KOPT-K1 (cell line): ENCODE data around the gene P2RX4.

Source experiments
- H3K27ac ChIP-seq: fragments of 200-600 bp; sonication (generic); 2 replicates; pipeline ENCODE4 v1.5.1; 2016; ENCODE audit warnings: antibody characterized with exemption, mild to moderate bottlenecking, low read depth, low read length; ENCODE audit not compliant: poor library complexity, severe bottlenecking
- H3K36me3 ChIP-seq: fragments of 200-600 bp; sonication (generic); 2 replicates; pipeline ENCODE4 v1.5.1; 2017; ENCODE audit warnings: antibody characterized with exemption, mild to moderate bottlenecking, low read length, moderate library complexity; ENCODE audit not compliant: insufficient read depth
- H3K9me3 ChIP-seq: fragments of 200-600 bp; sonication (generic); 2 replicates; pipeline ENCODE4 v1.5.1; 2017; ENCODE audit warnings: antibody characterized with exemption, low read length, mild to moderate bottlenecking; ENCODE audit not compliant: insufficient read depth, poor library complexity, severe bottlenecking

The P2RX4 gene

GRCh38 chr12:121238604-121239350, 28.8 kb downstream of the P2RX4 start:
- H3K27ac ChIP-seq: peak overlapping the region; percentile 89
- no peaks in the 10 kb centered on the region for H3K9me3 ChIP-seq

GRCh38 chr12:121239351-121240061, 29.6 kb downstream of the P2RX4 start:
- peak overlapping the region; percentile 89 for H3K27ac ChIP-seq
- no peaks in the 10 kb centered on the region for H3K9me3 ChIP-seq

More at GRCh38 chr12:121238604-121239350, 28.8 kb downstream of the P2RX4 start:
- peaks cover 54% of the 10 kb centered on the region for H3K36me3 ChIP-seq

GRCh38 chr12:121240062-121240420, 30.1 kb downstream of the P2RX4 start:
- Histone ChIP-seq H3K36me3 (peaks cover 54% of the 10 kb centered on the region), H3K9me3 (no peaks in the 10 kb centered on the region), H3K27ac (peak overlapping the region; percentile 89)

More at GRCh38 chr12:121239351-121240061, 29.6 kb downstream of the P2RX4 start:
- H3K36me3 ChIP-seq: peaks cover 54% of the 10 kb centered on the region

GRCh38 chr12:121240484-121241101, 30.7 kb downstream of the P2RX4 start:
- H3K27ac ChIP-seq: peak overlapping the region; percentile 89
- no peaks in the 10 kb centered on the region for H3K9me3 ChIP-seq
- H3K36me3 ChIP-seq: peaks cover 55% of the 10 kb centered on the region

DNA sequence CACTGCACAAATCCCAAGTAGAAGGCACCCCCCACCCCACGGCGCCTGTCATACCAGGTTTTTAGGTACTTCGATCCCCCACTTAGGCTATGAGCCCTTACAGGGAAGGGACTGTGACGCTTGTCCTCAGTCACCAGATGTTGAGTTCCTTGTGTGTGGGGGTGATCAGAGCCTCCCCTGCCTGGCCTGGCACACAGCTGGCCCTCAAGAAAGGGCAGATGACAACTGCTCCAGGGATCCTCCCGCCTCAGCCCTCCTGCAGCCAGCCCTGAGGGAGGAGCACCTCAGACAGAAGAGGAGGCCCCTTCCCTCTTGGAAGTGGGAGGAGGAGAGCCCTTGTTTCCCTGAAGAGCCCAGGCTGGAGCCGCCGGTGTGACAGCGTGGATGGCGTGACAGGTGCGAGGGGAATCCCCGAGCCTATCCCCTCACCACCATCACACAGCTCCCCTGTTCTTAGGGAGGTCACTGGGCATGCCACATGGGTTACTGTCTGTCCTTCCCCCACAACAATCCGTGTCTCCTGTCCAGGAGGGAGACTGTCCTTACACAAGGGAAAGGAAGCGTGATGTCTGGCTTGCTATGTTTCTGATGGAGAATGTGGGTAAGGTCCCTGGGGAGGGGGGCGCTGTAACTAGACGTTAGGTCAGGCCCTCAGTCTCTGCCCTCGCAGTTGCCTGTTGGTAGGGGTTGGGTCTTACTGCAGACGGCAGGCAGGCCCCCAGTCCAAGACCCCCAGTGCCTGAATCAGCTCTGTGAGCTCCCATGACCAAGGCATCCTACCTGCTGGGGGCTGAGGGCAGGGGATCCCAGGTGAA, 31.4 kb downstream of the P2RX4 start:
- H3K9me3 ChIP-seq: no peaks in the 10 kb centered on the region
- peak overlapping the region; percentile 89 for H3K27ac ChIP-seq
- peaks cover 53% of the 10 kb centered on the region for H3K36me3 ChIP-seq

DNA sequence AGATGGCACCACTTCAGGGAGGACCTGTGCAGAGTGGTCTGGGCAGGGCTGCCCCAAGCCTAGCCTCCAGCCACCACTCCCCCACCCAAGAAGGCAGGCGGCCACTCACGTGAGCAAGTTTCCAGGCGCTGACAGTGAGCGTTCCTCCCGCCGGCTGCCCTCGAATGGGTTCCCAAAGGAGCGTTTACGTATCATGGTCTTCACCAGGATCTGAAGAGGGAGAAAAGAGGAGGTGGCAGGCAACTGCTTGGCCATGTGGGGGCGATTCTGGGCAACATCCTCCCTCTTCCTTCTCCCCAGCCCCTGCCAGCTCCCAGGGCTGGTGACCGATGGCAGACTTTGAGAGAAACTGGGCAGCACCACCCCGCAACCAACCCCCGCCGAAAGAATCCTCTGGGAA, 35.1 kb downstream of the P2RX4 start:
- Histone ChIP-seq H3K9me3 (no peaks in the 10 kb centered on the region), H3K27ac (no peak overlapping the region), H3K36me3 (peaks cover 67% of the 10 kb centered on the region)

DNA sequence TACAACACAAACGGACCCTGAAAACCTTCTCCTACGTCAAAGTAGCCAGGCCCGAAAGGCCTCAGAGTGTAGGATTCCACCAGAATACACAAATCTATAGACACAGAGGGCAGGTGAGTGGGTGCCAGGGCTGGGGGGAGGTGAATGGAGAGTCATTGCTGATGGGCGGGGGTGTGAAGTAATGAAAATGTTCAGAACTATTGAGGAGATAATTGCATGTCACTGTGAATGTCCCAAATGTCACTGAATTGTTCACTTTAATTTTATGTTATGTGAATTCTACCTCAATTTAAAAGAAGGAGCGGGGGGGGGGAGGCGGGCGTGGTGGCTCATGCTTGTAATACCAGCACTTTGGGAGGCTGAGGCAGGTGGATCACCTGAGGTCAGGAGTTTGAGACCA, 36.0 kb downstream of the P2RX4 start:
- no peaks in the 10 kb centered on the region for H3K9me3 ChIP-seq
- H3K27ac ChIP-seq: no peak overlapping the region
- H3K36me3 ChIP-seq: peaks cover 76% of the 10 kb centered on the region

DNA sequence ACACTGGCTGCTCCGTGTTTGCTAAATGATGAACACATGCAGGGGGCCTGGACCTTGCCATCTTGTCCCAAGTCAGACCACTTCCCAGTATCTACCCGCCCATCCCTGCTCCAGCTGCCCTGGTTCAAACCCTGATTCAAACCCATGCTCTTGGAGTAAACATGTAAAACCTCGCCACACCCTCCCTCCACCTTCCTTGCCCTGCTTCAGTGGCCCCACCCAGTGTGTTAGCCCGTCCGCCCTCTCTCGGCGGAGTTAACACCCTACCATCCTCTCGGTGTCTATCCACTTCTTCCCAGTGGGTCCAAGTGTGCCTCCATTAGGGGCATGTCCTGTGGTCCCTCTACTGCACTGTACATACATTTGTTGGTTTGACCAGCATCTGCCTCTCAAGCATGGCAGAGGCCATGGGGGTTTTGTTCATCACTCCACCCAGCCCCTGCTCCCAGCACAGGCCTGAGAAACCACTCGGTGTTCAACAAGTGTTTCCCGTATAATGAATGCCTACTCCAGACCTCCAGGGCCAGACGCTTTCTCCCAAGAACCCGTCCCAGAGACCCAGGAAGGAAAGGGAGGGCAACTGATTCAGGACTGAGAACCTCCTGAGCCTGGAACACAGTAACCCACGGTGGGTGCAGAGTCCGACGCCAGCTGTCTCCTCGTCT, 37.1 kb downstream of the P2RX4 start:
- H3K36me3 ChIP-seq: peaks cover 84% of the 10 kb centered on the region
- no peaks in the 10 kb centered on the region for H3K9me3 ChIP-seq

DNA sequence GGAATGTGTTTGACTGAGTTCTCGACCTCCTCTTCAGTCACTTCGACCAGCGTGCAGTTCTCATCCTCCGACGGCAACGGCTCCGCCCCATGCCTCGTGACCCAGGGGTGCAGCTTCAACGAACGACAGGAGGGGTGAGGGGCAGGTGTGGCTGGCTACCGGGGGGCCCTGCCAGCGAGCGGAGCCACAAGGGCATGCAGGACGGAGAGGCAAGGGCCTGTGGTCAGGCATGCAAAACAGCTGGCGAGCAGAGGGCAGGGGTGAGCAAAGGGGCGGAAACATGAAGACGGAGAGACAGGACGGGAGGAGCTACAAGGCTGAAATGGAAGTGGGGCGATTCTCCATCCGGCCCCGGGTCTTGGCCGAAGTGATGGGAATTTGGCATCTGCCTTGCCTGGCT, 38.7 kb downstream of the P2RX4 start:
- Histone ChIP-seq H3K36me3 (peaks cover 94% of the 10 kb centered on the region), H3K27ac (no peak overlapping the region), H3K9me3 (no peaks in the 10 kb centered on the region)

More for the DNA sequence above, 37.1 kb downstream of the P2RX4 start:
- no peak overlapping the region for H3K27ac ChIP-seq

DNA sequence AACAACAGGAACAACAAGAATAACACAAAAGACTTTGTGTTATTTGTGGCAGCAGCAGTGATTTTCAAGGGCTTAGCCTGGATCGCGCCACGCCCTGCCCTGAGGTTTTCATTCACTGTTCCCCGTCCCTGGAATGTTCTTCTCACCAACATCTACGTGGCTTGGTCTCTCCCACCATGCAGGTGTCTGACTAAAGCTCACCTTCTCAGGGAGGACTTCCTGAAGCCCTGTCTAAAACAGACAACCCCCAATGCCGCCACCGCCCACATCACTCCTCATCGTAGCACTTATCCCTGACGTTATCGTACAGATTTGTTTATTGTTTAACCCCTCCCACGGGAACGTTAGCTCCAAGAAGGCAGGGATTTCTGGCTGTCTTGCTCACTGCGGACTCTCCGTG, 40.4 kb downstream of the P2RX4 start:
- Histone ChIP-seq H3K27ac (no peak overlapping the region), H3K36me3 (peaks cover 92% of the 10 kb centered on the region), H3K9me3 (no peaks in the 10 kb centered on the region)

GRCh38 chr12:121251838-121252237, 41.9 kb downstream of the P2RX4 start:
- no peak overlapping the region for H3K27ac ChIP-seq
- peaks cover 98% of the 10 kb centered on the region for H3K36me3 ChIP-seq
- H3K9me3 ChIP-seq: no peaks in the 10 kb centered on the region

- Histone ChIP-seq H3K27ac (no peak overlapping the region), H3K36me3 (peaks cover 97% of the 10 kb centered on the region), H3K9me3 (no peaks in the 10 kb centered on the region)
Observed at GRCh38 chr12:121252712-121253345, 42.9 kb downstream of the P2RX4 start.

GRCh38 chr12:121253638-121254335, 43.9 kb downstream of the P2RX4 start:
- Histone ChIP-seq H3K9me3 (no peaks in the 10 kb centered on the region), H3K36me3 (peaks cover 97% of the 10 kb centered on the region), H3K27ac (no peak overlapping the region)
